Suprapubic skin (tissue), 4 donors: ENCODE results near the gene URB1.

ENCODE experiments used
- CTCF ChIP-seq, 2 donors: fragments of 200-600 bp in 1 of 2; fragments of 450-650 bp in 1 of 2; sonication (generic) in 1 of 2; IDR thresholded peaks; one replicate each; pipeline ENCODE4 v1.5.1; 2016 to 2019; ENCODE audit warnings: antibody characterized with exemption in 2 of 2, mild to moderate bottlenecking in 1 of 2, moderate library complexity in 1 of 2
- EP300 ChIP-seq: sonication (generic); formaldehyde crosslinking; IDR thresholded peaks from one replicate; pipeline ENCODE4 v1.6.1; 2017; ENCODE audit warnings: antibody characterized with exemption
- POLR2A ChIP-seq, 2 donors: fragments of 450-650 bp; IDR thresholded peaks; one replicate each; pipeline ENCODE4 v1.6.1; 2017; ENCODE audit warnings: antibody characterized with exemption in 2 of 2, mild to moderate bottlenecking in 2 of 2, moderate library complexity in 2 of 2
- POLR2AphosphoS5 ChIP-seq, 3 donors: sonication (generic); formaldehyde crosslinking; IDR thresholded peaks; one replicate each; pipeline ENCODE4 v1.6.1; 2017; ENCODE audit warnings: antibody characterized with exemption in 3 of 3

GRCh38 chr21:32426592-32427051 is 33.8 kb upstream of the URB1 start:
- TF ChIP-seq EP300 (no peak), CTCF (IDR thresholded peaks at IDR 0.05) (no peak), POLR2A (IDR thresholded peaks at IDR 0.05) (no peak), POLR2AphosphoS5 (IDR thresholded peaks at IDR 0.05) (no peak)
